ENCODE results near the gene LRRC59.
"Not testable (repeated sequence)": the region's sequence is repeated elsewhere in the genome, so short reads cannot be mapped to it uniquely, and the experiment has no call there.

LRRC59 gene

GRCh38 chr17:50397111-50397918, at the start of gene LRRC59:
LRRC59 (minus strand) TSS chr17:50397523; CDS start chr17:50397317, 206 bp downstream.
- peak; percentile 95 for DNase-seq

DNA sequence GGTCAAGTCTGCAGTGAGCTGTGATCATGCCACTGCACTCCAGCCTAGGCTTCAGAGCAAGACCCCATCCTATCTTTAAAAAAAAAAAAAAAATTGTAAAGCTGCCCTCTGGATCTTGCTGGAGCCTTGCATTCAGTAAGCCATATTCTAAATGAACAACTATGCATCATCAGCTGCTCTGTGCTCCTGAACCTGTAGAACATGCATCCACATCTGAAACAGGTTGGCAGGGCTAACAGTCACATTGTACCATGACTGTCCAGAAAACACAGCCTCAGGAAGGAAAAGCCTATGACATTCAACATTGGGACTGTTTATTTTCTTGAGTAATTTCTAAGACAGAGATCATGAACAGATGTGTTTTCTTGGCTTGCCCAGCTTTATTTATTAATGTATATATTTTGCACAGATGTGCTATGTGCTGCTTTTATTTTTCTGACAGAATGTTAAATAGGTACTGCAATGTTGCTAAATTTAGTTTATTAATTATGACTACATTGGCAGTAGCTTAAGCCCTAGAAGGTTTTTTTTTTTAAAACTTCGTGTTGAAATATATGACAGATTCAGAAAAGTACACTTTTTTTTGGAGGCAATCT, 48.5 kb upstream of the LRRC59 start:
- no peak for DNase-seq

DNA sequence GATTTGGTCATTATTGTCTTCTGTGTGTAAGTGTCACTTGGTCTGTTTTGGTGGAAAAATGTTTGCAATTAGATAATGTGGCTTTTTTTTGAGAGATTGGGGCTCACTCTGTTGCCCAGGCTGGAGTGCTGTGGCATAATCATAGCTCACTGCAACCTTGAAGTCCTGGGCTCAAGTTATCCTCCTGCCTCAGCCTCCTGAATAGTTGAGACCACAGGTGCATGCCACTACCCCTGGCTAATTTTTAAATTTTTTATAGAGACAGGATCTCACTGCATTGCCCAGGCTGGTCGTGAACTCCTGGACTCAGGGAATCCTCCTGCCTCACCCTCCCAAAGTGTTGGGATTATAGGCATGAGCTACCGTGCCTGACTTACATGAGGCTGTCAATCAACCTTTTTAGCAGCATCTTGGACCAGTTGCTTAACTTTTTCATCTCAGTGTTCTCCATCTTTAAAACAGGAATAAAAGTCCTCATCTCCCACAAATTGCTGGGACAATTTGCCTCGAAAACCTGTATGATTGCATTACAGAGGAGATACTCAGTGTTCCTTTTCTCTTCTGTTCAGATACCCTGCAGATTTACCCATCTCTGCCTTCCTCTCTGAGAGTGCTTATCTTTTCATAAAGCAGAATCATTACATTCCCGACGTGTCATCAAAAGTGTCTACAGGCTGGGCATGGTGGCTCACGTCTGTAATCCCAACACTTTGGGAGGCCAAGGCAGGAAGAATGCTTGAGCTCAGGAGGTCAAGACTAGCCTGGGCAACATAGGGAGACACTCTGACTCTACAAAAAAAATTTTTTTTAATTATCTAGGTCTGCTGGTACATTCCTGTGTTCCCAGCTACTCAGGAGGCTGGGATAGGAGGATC, 47.8 kb upstream of the LRRC59 start:
- no peak for DNase-seq

DNA sequence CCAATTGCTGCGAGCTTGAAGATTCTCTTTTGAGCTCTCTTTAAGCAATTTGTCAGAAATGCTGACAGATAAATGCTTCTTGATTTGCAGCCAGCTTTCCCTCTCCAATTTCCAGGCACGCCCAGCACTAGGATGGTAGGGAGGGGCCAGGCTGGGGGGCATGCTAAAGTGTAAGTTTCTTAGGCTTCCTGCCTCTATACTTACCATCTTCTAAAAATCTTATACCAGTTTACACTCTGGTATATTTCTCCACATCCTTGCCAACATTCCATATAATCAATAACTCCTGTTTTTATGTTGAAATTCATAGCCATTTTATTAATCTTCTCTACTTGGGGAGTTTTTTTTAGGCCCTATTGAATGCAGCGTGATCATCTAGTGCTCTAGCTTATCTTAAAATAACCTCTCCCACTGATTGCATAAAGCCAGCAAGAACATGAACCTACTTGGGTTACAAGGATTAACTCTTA, 46.2 kb upstream of the LRRC59 start:
- DNase-seq, result no peak

DNA sequence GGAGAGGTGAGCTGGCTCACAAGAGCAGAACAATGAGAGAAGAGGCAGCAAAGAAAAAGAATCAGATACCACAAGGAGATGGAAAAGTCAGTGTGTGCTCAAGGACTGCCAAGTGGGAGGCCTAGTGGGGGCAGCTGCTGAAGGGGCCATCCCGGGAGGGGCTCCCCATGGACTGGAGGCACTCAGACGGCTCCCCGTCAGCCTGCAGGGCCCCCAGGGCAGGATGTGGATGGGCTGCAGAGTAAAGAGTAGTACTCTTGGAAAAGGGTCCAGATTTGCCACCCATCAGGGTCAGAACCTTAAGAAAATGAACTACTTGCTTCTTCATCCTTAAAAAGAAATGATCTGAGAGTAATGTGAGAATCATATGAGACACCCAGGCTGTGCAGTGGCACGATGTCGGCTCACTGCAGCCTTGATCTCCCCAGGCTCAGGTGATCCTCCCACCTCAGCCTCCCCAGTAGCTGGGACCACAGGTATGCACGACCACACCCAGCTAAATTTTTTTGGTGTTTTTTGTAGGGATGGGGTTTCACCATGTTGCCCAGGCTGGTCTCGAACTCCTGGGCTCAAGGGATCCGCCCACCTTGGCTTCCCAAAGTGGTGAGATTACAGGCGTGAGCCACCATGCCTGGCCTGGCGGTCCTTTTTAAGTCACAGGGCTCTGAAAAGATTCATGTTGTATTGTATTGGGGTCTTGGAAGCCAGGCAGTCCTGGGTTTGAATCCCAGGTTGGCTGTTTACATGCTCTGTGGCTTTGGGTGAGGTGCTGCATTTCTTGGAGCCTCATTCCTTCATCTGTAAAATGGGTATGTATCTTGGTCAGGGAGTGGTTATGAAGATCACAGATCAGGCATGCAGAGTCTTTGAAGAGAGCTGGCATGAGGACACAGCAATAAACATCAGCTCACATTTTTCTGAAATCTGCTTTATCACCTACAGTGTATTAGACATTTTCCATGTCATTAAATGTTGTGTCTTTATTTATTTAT, 43.8 kb upstream of the LRRC59 start:
- no peak for DNase-seq

- DNase-seq, result no peak
These were observed 43.0 kb upstream of the LRRC59 start for GRCh38 chr17:50440172-50440837.

DNA sequence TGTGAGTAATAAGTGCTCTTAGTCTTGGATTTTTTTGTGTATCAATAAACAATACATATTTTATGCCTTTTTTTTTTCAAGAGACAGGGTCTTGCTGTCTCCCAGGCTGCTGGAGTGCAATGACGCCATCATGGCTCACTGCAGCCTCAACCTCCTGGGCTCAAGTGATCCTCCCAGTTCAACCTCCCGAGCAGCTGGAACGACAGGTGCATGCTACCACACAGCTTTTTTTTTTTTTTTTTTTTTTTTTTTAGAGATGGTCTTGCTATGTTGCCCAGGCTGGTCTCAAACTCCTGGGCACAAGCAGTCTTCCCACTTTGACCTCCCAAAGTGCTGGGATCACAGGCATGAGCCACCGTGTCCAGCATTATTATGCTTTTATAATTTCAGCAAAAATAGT, 41.7 kb upstream of the LRRC59 start:
- no peak for DNase-seq

DNA sequence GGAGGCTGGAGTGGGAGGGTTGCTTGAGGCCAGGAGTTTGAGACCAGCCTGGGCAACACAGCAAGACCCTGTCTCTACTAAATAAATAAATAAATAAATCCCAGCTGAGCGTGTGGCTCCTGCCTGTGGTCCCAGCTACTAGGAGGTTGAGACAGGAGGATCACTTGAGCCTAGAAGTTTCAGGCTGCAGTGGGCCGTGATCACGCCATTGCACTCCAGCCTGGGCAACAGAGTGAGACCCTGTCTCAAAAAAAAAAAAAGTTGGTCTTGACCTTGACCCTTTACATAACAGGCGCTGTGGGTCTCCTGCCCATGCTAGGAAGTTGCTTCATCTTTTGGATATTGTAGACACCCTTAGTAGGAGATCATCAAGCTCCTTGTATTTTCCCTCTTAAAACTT, 40.1 kb upstream of the LRRC59 start:
- DNase-seq, result no peak

DNA sequence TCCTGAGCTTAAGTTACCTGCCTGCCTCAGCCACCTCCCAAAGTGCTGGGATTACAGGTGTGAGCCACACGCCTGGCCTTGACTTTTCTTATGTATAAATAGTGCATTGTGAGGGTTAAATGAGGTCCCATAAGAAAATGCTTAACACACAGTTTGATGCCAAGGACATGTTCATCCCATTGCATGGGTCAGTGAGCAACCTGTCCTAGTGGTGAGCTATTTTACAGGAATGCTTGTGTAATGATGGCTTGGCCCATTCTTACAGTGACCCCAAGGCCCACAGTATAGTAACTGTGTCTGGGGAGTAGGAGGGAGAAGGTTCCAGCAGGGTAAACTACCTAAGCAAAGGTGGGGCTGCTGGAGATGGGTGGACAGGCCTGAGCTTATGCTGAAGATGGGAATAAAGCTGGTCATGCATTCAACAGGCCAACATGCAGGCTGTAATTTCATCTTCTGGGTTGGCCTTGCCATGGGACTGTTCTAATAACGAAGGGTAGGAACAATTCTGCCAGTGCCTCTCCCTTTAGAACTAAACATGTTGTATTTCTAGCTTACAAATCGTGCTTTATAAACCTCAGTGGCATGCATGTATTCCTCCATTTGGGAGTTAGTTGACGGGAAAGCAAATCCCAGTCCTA, 34.9 kb upstream of the LRRC59 start:
- DNase-seq, result no peak

DNA sequence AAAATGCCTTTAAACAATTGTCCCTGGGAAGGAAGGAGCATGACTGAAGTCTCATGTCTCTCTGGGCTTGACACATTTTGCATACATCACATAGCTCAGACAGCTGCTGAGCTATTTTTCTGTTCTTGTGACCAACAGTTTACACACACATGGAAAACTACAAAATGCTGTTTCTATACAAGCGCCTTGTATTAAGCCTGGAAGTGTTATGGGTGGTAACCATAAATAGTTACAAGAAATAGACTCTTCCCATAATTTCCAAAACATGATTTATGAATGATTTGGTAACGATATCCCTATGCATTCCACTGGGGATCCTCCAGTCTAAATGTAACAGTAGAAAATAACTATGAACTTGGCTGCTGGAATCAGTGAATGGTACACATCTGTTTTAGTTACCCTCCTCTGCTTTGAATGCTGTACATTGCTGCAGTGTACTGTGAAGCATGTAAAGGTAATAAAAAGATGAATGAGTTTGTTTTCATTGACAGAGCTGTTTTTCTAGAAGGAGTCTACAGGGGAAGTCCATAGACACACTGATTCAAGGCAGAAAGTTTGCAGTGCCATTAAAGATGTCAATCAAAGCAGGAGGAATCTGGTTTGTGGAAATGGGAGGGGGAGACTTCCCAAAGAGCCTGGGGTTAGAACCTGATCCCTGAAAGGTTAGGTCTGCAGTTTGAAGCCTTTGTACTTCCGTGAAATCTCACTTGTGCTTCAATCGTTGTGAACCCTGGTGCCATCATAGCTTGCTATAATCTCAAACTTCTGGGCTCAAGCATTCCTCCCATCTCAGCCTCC, 33.7 kb upstream of the LRRC59 start:
- no peak for DNase-seq

DNA sequence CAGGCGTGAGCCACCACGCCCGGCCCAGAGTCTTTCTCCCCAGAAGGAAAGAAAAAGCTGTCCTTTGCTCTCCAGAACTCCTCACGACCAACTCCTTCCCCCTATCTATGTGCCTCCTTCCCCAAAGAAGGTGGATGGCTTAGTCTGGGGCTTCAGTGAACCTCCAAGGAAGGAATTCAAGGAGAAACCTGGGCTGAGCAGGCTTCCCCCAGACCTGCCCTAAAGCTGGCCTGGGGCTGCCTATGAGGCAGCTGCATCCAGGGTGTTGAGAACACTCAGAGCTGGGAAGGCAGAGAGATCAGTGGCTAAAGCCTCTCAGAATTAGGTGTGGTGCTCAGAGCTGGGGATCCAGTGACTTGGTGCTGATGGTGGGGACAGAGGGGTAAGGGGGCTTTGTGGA, 32.5 kb upstream of the LRRC59 start:
- no peak for DNase-seq

- no peak for DNase-seq
These were observed 31.6 kb upstream of the LRRC59 start for GRCh38 chr17:50428831-50429424.

- not testable (repeated sequence) for DNase-seq
These were observed 30.8 kb upstream of the LRRC59 start for GRCh38 chr17:50428126-50428525.

- peak; percentile 26 for DNase-seq
These were observed 29.8 kb upstream of the LRRC59 start for GRCh38 chr17:50426814-50427787.

GRCh38 chr17:50426472-50426782, 29.1 kb upstream of the LRRC59 start:
- peak; percentile 1 for DNase-seq

- DNase-seq, result peak; percentile 75
These were observed 28.6 kb upstream of the LRRC59 start, which contains the start of gene ACSF2 for GRCh38 chr17:50425682-50426471. ACSF2 (plus strand) TSS chr17:50426218; CDS start chr17:50426262, 44 bp downstream.

DNA sequence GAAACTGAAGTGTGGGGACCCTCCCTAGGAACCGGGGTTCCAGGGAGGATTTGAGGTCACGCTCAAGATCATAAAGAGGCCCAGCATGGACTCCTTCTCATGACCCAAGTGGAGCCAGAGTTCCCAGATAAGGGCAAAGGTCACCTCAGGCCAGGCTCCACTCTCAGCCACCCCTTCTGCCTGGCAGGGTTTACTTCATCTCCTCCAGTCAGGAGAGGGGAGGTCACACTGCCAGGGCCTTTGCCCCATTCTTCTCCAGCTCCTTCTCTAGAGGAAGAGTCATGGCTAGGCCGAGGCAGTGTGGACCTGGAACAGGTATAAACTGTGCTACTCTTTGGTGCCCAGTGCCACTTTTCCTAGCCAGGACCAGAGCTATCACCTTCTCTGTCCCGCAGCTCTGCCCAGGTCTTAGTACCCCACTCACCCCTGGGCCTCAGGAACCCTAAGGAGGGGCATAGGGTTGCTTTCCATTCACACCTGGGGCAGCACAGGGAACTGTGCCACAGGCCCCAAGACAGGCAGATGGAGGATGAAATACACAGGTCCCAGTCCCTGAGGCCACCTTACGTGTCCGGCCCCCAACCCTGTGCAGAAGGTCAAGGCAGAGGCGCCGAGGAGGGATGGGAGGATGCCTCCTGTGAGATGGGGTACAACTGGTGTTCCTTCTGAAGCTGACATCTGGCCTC, 27.8 kb upstream of the LRRC59 start:
- no peak for DNase-seq
